ENCODE results near the gene DNAJC22. TPM values are rescaled to one million over a fixed set of nuclear protein-coding genes. Genes with fewer than 3 reads are reported as not detected.

The DNAJC22 gene
- total RNA-seq, 1 experiment from 2014 or later = 47.7 TPM

- ChIA-PET POLR2A (interaction anchor here (0.7 to 2.7 kb wide), 3 partner anchors 14 to 23 kb away, joined by 5 to 30 read pairs (median 20); partner anchors contain the start of genes SPATS2 and TROAP), CTCF (interaction anchor here (0.9 to 3.5 kb wide), 11 partner anchors 8 to 167 kb away, joined by 3 to 153 read pairs (median 30); partner anchors contain the start of genes C1QL4, SPATS2 and TROAP)
- peaks cover 16% of the 10 kb centered on the region for H3K4me1 ChIP-seq
- Mint-ChIP-seq H3K4me1 (ENCODE audit: low read depth, unreplicated experiment) (peaks cover 14% of the 10 kb centered on the region), H3K27ac (ENCODE audit: unreplicated experiment) (peak overlapping the region; percentile 98), H3K27me3 (ENCODE audit: insufficient read depth, unreplicated experiment) (no peaks in the 10 kb centered on the region), H3K4me3 (ENCODE audit: unreplicated experiment) (peak overlapping the region; percentile 90), H3K36me3 (ENCODE audit: insufficient read depth, unreplicated experiment) (peaks cover 19% of the 10 kb centered on the region), H3K9me3 (ENCODE audit: unreplicated experiment) (no peaks in the 10 kb centered on the region)
- no peaks in the 10 kb centered on the region for H3K9me3 ChIP-seq
- intact Hi-C loops (cut with micrococcal nuclease; ENCODE audit: unreplicated experiment) = loop anchor here (2.0 kb wide), 2 partner anchors 49 to 57 kb away; no protein-coding TSS in a partner anchor
- TF ChIP-seq, protein P1, sequence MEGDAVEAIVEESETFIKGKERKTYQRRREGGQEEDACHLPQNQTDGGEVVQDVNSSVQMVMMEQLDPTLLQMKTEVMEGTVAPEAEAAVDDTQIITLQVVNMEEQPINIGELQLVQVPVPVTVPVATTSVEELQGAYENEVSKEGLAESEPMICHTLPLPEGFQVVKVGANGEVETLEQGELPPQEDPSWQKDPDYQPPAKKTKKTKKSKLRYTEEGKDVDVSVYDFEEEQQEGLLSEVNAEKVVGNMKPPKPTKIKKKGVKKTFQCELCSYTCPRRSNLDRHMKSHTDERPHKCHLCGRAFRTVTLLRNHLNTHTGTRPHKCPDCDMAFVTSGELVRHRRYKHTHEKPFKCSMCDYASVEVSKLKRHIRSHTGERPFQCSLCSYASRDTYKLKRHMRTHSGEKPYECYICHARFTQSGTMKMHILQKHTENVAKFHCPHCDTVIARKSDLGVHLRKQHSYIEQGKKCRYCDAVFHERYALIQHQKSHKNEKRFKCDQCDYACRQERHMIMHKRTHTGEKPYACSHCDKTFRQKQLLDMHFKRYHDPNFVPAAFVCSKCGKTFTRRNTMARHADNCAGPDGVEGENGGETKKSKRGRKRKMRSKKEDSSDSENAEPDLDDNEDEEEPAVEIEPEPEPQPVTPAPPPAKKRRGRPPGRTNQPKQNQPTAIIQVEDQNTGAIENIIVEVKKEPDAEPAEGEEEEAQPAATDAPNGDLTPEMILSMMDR (IDR thresholded peaks at IDR 0.05; ENCODE audit: insufficient read depth in 1 of 2, low read depth in 1 of 2, low read length in 1 of 2, severe bottlenecking in 1 of 2, unreplicated experiment in 1 of 2) = no peak
- no TSS peak for BruUV-seq (replicated peaks)
- peak in 1 of 2 experiments; percentile 32 for DNase-seq
- no peaks in the 10 kb centered on the region for H3K27me3 ChIP-seq (replicated peaks; ENCODE audit: control insufficient read depth, insufficient read depth, low read length)
- peak overlapping the region; percentile 43 for H3K4me3 ChIP-seq (ENCODE audit: low read depth, low read length)
- 0 out of 2 replicates have a peak, but pooled peaks cover 1% of the 10 kb centered on the region for H3K36me3 ChIP-seq (ENCODE audit: control insufficient read depth, insufficient read depth, low read length)
Observed at GRCh38 chr12:49345825-49346658, 646 bp upstream of the DNAJC22 start.

DNA sequence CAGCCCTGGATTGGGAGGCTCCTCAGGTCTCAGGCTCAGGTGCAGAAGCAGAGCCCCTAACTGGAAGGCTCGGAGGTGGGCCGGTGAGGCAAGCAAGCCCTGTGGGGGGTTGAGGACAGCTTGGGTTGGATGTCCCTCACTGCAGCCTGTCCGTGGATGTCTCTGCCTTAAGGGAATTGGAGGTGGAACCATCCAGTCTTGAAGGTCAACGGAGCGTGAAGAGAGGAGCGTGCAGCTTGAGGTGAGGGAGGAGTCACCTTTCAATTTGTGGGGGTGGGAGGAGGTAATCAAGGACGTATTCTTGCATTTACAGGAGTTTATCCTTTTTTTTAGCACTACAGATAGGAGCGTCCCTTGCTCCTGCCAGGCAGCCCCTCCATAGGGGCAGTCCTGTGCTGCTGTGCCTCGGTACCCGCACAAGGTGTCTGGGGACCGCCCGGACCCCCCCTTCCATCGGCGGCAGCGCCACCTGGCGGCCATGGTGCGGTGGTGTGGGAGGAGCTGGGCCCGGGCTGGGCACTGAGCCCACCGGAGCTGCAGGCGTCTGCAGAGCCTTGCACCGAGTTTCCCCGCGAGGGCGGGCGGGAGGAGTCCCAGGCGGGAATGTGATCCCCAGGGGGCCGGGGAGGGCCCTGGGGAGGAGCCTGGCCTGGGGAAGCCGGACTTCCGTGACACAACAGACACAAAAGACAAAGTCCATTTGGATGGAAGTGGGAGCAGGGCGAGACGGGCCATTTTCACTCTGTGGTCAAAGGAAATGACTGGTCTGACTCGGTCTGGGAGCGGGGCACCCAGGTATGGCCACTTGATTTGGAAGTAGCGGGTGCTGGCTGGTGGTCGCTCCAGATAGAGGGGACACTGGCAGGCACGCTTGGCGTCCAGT lies 864 bp downstream of the DNAJC22 start:
- Mint-ChIP-seq H3K4me3 (ENCODE audit: unreplicated experiment) (peak overlapping the region; percentile 90), H3K27ac (ENCODE audit: unreplicated experiment) (peak overlapping the region; percentile 98), H3K9me3 (ENCODE audit: unreplicated experiment) (no peaks in the 10 kb centered on the region), H3K4me1 (ENCODE audit: low read depth, unreplicated experiment) (peaks cover 14% of the 10 kb centered on the region), H3K27me3 (ENCODE audit: insufficient read depth, unreplicated experiment) (no peaks in the 10 kb centered on the region), H3K36me3 (ENCODE audit: insufficient read depth, unreplicated experiment) (peaks cover 29% of the 10 kb centered on the region)
- Histone ChIP-seq H3K36me3 (ENCODE audit: control insufficient read depth, insufficient read depth, low read length) (peaks cover 4% of the 10 kb centered on the region), H3K27me3 (replicated peaks; ENCODE audit: control insufficient read depth, insufficient read depth, low read length) (no peaks in the 10 kb centered on the region), H3K4me1 (peaks cover 16% of the 10 kb centered on the region), H3K9me3 (no peaks in the 10 kb centered on the region), H3K4me3 (ENCODE audit: low read depth, low read length) (peak overlapping the region; percentile 43)
- POLR2A ChIA-PET = interaction anchor here (0.5 to 2.7 kb wide), 13 partner anchors 11 to 394 kb away, joined by 3 to 30 read pairs (median 3); partner anchors contain the start of genes SPATS2, TMBIM6, TROAP and TUBA1B
- DNase-seq = peak; percentile 98 to 99
- CTCF ChIA-PET = interaction anchor here (0.5 to 3.5 kb wide), 49 partner anchors 9 to 390 kb away, joined by 3 to 153 read pairs (median 4); partner anchors contain the start of genes ARF3, C1QL4, KCNH3 and PRPF40B
- TF ChIP-seq, protein P1 (IDR thresholded peaks at IDR 0.05; ENCODE audit: insufficient read depth in 1 of 2, low read depth in 1 of 2, low read length in 1 of 2, severe bottlenecking in 1 of 2, unreplicated experiment in 1 of 2) = peak; percentile 97 to 98
- intact Hi-C loops (cut with micrococcal nuclease; ENCODE audit: unreplicated experiment) = loop anchor here (1.0 to 2.0 kb wide), 3 partner anchors 16 to 59 kb away; no protein-coding TSS in a partner anchor
- BruUV-seq (replicated peaks) = no TSS peak

All from Caco-2 (cell line).